Tibial nerve (tissue), 4 donors: ENCODE results near the gene KCNH1.

Experiments
- CTCF ChIP-seq, 5 experiments: fragments of 200-600 bp in 3 of 5; fragments of 450-650 bp in 2 of 5; sonication (generic) in 3 of 5; IDR thresholded peaks; one replicate each; pipeline ENCODE4 v1.5.1; 2016 to 2019; ENCODE audit warnings: antibody characterized with exemption in 5 of 5, mild to moderate bottlenecking in 3 of 5, moderate library complexity in 2 of 5
- EP300 ChIP-seq, 2 donors: sonication (generic); formaldehyde crosslinking; IDR thresholded peaks; one replicate each; pipeline ENCODE4 v1.6.1; 2017; ENCODE audit warnings: antibody characterized with exemption in 2 of 2, mild to moderate bottlenecking in 1 of 2
- POLR2A ChIP-seq, 2 donors: fragments of 450-650 bp; IDR thresholded peaks; one replicate each; pipeline ENCODE4 v1.6.1; 2017; ENCODE audit warnings: antibody characterized with exemption in 2 of 2, mild to moderate bottlenecking in 2 of 2, moderate library complexity in 2 of 2

GRCh38 chr1:210830034-210831028, 303.6 kb downstream of the KCNH1 start:
- no peak for TF ChIP-seq CTCF (IDR thresholded peaks at IDR 0.05)
- no peak for TF ChIP-seq POLR2A (IDR thresholded peaks at IDR 0.05)
- no peak for TF ChIP-seq EP300 (IDR thresholded peaks at IDR 0.05)
